NCI-H1417 (cell line): Measurements from ENCODE around the gene CLDN22.

ENCODE experiments used
- DNase-seq, 3 experiments: peaks; one replicate each; lab custom pipeline; 2025; lab: John Stamatoyannopoulos, UW

CLDN22 gene

GRCh38 chr4:183276106-183276505 lies 44.0 kb downstream of the CLDN22 start:
- no peak for DNase-seq

GRCh38 chr4:183272384-183272783 lies 47.7 kb downstream of the CLDN22 start:
- DNase-seq = no peak

GRCh38 chr4:183268556-183268955 lies 51.5 kb downstream of the CLDN22 start:
- no peak for DNase-seq
